Coronary artery (tissue), 2 donors: ENCODE measurements around the gene PROP1.
"Not testable (repeated sequence)": the region's sequence is repeated elsewhere in the genome, so short reads cannot be mapped to it uniquely, and the experiment has no call there.

ENCODE experiments used
- DNase-seq: peaks from one replicate; pipeline ENCODE4 v3.0.0-alpha.2; 2017; ENCODE audit warnings: low spot score
- H3K27ac ChIP-seq, 2 donors: fragments of 200-600 bp; sonication (generic); one replicate each; pipeline ENCODE4 v1.5.1; 2016 to 2019
- H3K4me3 ChIP-seq: fragments of 200-600 bp; sonication (generic); 2 replicates; pipeline ENCODE4 v1.5.1; 2016; ENCODE audit warnings: mild to moderate bottlenecking, moderate library complexity
- TF ChIP-seq, protein P1 (sequence below): fragments of 200-600 bp; sonication (generic); IDR thresholded peaks from one replicate; pipeline ENCODE4 v1.5.1; 2019; ENCODE audit warnings: antibody characterized with exemption

Gene PROP1

DNA sequence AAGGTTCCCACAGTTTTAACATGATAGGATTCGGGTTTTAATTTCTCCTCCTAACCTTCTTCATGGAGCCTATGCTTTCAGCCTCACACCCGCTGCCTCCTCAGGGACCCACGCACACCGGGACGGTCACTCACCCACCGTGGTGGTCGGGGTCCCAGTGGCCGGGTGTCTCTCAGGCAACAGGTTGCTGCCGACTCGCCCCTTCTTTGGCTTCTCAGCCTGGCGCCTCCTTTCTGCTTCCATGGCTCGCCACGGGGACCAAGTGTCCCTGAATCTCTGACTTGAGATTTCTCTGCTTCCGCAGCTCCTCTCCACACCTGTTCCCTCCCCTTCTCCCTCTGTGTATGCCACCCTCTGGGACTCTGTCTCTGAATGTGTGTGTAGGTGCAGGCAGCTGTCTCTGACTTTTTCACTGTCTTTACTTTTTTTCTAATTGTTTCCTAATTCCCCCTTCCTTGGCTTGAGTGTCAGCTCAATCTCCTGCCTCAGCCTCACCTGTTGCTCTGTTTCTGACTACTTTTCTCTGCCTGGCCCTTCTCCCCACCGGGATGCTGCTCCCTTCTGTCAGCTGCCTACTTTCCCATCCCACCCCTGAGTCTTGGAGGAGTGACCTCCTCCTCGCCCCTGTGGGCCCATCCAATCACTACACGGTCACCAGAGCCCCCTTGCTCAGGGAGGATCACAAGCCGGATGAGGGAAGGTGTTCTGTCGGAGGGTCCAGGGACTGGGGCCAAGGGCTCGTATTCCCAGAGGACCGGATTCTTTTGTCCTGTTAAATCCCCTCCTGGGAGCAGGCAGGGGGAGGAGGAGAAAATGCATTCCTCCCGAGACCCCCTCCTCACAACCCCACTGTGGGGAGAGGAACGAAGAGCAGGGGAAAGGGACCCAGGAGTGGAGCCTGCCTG, at the start of gene PROP1:
TSS of gene PROP1 (minus strand) at position 552 of the 905 bp plus-strand sequence. CDS start at position 243, 309 bp downstream.
- DNase-seq, result no peak
- H3K4me3 ChIP-seq, result no peak within 1 kb of the TSS
- TF ChIP-seq, protein P1, sequence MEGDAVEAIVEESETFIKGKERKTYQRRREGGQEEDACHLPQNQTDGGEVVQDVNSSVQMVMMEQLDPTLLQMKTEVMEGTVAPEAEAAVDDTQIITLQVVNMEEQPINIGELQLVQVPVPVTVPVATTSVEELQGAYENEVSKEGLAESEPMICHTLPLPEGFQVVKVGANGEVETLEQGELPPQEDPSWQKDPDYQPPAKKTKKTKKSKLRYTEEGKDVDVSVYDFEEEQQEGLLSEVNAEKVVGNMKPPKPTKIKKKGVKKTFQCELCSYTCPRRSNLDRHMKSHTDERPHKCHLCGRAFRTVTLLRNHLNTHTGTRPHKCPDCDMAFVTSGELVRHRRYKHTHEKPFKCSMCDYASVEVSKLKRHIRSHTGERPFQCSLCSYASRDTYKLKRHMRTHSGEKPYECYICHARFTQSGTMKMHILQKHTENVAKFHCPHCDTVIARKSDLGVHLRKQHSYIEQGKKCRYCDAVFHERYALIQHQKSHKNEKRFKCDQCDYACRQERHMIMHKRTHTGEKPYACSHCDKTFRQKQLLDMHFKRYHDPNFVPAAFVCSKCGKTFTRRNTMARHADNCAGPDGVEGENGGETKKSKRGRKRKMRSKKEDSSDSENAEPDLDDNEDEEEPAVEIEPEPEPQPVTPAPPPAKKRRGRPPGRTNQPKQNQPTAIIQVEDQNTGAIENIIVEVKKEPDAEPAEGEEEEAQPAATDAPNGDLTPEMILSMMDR, result no peak
- no peak within 1 kb of the TSS for H3K27ac ChIP-seq

DNA sequence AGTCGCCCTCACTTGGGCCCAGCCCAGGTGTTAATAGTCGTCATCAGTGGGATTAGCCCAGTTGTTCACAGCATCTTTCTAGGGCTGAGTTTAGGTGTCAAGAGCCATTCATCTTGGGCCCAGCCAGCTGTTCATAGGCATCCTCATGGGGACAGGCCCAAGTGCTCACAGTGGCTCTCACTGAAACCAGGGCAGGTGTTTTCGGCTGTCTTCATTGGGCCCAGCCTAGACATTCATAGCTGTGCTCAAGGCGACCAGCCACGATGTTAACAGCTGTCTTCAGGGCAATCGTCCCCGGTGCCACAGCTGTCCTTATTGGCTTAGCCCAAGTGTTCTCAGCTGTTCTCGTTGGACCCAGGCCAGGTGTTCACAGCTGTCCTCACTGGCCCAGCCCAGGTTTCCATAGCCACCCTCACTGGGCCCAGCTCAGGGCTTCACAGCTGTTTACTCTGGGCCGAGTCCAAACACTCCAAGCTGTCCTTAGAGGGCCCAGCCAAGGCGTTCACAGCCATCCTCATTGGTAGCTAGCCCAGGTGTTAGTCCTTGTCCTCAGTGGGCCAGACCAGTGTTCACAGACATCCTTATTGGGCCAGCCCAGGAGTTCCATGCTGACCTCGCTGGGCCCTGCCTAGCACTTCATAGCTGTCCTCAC, 23.5 kb upstream of the PROP1 start:
- not testable (repeated sequence) for H3K4me3 ChIP-seq, H3K27ac ChIP-seq, DNase-seq

DNA sequence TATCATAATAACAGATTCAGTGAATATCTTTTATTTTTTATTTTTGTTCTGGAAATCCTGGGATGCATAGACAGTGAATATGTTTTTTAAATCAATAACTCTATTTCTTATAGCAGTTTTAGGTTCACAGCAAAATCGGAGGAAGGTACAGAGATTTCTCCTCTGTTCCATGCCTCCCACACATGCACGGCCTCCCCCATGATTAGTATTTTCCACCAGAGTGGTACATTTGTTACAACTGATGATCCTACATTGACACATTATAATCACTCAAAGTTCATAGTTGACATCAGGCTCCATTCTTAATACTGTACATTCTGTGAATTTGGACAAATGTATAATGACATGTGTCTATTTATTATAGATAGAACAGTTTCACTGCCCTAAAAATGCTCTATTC, 16.7 kb upstream of the PROP1 start:
- not testable (repeated sequence) for DNase-seq, H3K4me3 ChIP-seq

DNA sequence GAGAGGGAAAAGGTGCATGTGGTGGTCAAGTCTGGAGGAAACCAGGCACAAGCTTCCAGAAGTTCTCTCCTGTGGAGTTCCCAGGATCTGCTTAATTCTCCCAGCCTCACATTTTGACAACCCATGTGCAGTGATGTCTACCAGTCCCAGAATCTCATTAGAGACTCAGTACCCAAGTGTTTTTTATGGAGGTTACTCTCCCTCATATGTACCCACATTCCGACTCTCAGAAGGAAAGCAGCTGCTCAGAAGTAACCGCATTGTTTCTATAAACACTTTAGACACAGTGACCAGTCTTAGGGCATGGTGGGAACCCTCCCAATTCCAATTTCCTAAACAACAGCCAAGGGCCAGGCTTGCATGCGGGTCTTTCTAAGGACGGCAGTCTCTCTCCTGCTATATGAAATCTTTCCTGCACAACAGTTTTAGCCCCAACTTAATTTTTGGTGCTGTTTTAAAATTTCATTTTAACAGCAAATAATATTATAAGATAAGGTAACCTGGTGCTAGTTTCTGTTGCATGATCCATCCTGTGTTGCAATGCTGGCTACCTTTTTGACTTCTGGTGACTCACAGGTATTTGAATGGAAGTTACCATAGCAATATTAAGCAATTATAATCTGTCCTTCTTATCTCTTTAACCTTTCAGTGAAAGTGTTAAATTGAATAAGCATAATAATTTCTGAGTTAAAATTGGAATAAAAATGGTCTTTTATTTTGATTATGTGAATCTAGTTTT, 15.9 kb upstream of the PROP1 start:
- DNase-seq, H3K4me3 ChIP-seq, H3K27ac ChIP-seq: not testable (repeated sequence)

More for the DNA sequence above, 16.7 kb upstream of the PROP1 start:
- H3K27ac ChIP-seq, result not testable (repeated sequence)

DNA sequence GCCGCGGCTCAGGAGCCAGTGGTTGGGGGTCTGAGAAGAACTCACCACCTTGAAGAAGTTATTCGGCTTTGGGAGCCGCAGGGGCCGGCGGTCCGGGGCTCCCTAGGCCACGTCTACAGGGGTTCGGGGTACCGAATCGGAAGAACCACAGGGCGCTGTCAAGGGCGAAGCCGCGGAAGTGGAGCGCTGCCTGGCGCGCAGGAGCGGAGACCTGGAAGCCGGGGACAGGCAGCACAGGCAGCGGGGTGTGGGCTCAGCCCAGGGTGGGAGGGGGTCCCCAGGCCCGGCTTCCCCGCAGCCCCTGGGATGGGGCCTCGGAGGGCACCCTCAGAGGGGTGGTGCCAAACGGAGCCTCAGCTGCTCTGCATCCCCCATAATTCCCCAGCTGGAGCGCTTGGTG, 11.2 kb upstream of the PROP1 start:
- H3K4me3 ChIP-seq, H3K27ac ChIP-seq: not testable (repeated sequence)
- DNase-seq, result peak; percentile 54

DNA sequence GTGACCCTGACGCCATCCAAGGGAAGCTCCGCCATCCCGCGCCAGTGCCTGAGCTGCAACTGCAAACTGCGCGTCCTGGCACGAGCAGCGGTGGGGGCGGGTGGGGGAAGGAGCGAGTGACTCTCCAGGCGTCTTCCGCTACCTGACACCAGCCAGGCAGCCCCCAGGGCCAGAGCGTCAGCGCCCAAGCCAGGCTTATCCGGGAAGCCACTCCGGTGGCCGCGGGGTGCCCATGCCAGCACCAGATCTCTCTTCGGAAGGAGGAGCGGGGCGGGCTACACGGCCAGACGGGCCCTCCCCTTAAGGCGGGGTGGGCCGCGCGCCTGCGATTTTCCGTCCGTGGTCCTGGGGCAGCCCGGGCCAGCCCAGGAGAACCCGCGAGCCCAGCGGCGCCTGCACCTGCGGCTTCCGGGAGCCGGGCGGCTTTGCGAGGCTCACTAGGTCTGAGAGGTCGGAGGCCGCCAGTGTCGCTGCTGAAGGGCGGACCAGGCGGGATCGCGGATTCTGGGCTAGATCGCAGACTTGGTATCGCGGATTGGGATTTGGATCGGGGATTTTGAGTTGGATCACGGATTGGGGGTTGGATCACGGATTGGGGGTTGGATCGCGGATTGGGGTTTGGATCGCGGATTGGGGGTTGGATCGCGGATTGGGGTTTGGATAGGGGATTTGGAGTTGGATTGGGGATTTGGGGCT, 10.6 kb upstream of the PROP1 start:
- peak; percentile 36 for DNase-seq
- peak overlapping the region; percentile 30 for H3K4me3 ChIP-seq
- H3K27ac ChIP-seq, result not testable (repeated sequence)

DNA sequence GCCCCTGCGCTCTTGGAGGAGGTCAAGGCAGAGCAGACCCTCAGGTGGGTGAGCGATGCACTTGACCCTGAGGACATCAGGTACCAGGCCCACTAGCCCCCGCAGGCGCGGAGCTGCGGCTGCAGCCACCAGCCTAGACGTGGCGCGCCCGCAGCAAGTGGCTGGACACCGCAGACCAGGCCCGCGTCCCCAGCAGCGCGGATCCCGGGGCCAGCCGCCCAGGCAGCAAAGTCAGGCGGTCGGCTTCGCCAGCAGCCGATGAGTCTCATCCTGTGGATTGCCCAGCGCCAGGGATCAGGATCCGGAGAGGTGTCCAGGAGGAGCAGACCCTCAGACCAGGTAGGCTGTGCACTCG, 10.1 kb upstream of the PROP1 start:
- H3K27ac ChIP-seq, H3K4me3 ChIP-seq, DNase-seq: not testable (repeated sequence)

DNA sequence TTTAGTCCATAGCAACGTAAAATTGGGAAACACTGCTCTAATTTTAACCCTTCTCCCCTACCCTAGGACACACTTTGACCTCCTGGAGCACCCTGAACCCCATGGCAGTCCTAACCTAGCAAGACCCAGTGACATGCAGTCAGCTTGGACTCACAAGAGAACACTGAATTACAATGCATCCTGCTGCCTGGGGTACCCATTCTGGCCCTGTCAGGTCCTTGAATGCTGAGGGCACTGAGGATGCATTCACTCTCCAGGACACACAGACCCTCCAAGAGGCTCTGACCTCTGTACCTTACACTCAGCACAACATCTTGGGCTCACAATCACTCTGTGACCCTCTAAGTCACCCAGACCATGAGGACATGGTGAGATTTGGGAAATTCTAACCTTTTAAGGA, 1.8 kb upstream of the PROP1 start:
- TF ChIP-seq, protein P1, result no peak
- Histone ChIP-seq H3K4me3 (no peak overlapping the region), H3K27ac (no peak overlapping the region)
- DNase-seq, result peak; percentile 22

DNA sequence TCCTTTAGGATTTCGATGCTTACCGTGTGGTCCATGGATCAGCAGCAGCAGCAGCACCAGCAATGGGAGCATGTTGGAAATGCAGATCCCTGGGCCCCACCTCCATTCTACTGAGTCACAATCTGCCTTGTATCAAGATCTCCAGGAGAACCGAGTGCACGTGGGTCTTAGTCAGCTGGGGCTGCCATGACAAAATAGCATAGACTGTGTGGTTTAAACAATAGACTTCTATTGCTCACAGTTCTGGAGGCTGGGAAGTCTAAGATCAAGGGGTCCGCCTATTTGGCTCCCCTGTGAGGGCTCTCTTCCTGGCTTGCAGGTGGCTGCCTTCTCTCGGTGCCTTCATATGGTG, 1.3 kb upstream of the PROP1 start:
- TF ChIP-seq, protein P1, result no peak
- no peak overlapping the region for H3K27ac ChIP-seq
- no peak overlapping the region for H3K4me3 ChIP-seq
- DNase-seq, result no peak
